CD4-positive, alpha-beta T cell treated with Interleukin-17A for 1 hour (primary cell): ENCODE measurements around the gene RFLNA.

Experiments used
- DNase-seq: peaks from one replicate; pipeline ENCODE4 v3.0.0-alpha.2; 2020

RFLNA gene

GRCh38 chr12:124294780-124295341 is at the start of gene RFLNA:
Gene RFLNA (plus strand): TSS chr12:124295093. CDS start chr12:124295430, 337 bp downstream.
- no peak for DNase-seq

- DNase-seq = no peak
Observed at GRCh38 chr12:124247331-124247730, 47.6 kb upstream of the RFLNA start.

DNA sequence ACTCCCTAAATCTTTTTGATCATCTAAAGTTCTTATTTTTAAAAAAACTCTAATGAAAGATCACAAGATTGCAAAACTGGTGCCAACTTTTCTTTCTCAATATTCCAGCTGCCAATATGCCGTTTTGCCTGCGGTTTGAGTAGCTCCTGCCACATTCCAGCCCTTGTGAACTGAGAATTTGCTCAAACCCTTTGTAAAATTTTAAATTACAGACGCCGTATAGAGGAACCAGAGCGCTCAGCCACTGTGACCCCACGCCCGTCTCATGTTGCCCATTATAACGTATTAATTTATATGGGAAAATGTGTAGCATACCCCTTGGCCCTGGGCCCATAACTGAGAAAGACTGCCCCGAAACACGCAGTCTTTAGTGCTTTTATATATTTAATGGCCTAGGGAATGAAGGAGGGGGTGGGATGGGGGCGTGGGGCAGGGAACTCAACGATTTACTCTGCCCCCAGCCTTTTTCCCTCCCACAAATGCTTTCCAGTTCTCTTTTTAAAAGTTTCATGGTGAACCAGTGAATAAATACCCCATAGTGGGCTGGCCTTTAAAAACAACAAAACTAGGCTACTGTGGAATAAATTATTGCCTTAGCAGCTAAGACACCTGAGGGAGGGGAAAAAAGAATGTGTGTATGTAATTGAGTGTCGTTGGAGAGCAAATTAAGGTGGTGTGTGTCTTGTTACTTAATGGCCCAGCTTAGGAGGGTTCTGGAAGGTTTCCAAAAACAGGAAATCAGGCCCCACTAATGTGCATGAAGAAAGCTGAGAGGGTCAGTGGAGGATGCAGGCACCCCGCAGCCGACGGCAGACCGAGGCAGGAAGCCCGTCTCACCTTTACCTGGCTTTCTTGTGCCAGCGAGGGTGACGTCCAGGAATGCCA is 45.7 kb upstream of the RFLNA start:
- DNase-seq = no peak

GRCh38 chr12:124251186-124251585 is 43.7 kb upstream of the RFLNA start:
- no peak for DNase-seq

GRCh38 chr12:124252964-124253363 is 41.9 kb upstream of the RFLNA start:
- no peak for DNase-seq

DNA sequence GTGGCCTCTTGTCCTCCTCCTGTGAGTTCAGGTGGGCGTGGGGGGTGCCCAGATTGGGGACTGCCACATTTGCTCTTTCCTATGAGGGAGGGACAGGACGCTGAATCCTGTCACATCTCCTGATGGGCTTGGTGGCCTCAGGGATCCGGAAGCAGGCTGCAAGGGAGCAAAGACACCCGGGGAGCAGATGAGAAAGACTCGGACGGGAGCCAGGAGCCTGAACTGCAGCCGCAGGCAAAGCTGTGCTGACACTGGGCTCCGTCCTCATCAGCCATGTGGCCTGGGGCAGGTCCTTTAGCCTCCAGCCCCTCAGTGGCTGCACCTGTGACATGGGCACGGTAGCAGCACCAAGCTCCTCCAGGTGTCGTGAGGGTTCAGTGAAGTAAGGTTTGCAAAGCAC is 40.8 kb upstream of the RFLNA start:
- DNase-seq = no peak

DNA sequence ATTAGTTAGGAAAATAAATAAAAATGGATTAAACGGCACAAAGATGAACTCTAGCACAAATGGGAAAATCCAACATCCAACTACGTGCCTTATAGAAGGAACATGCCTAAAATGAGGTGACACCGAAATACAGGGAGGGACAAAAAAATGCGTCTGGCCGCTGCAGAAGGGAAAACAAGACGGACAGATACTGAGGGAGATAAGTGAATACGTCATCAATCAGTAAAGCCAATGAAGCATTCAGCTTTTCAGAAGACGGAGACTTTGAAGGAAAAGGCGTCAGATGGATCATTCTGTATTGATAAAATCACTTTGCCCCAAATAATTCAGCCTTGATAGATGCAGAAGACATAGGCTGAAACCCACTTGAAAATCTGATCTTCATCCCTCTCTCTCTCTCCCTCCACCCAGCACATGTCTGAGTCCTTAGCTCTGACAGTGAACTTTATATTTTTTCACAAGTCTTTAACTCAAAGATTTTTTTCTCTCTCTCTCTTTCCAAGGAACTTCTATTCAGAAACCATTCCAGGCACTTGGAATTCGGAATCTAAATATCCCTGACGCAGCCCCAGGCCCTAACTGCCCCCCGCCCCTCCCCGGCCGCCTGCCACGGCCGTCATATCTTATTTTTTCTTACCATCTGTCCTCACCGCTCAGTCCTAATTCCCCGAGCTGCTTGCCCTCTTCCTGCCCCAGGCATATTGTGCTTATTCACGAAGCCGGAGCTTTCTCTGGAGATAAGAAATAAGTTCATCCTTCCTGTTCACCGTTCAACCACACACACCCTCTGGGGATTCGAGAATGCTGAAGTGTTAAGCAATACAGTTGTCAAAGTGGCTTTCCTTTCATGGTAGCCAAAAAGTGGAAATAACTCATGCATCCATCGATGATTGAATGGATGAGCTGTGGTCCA is 35.5 kb upstream of the RFLNA start:
- no peak for DNase-seq

DNA sequence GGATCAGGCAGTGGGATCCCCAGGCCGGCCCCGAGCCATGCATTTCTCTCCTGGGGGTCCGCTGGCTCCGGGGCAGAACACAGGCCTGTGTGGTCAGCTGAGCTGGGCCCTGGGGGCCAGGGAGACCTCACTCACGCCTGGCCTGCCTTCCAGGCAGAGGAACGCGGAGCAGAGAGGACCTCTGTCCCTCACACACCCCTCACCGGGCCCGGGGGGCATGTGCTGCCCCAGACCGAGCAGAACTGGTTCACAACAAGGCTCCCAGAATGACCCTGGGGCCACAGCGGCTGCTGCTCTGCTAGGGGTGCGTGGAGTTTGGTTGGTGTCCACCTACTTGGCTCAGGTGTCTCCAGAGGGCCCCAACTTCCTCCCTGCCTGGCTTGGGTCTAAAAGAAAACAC is 33.0 kb upstream of the RFLNA start:
- no peak for DNase-seq

GRCh38 chr12:124264089-124264795 is 30.7 kb upstream of the RFLNA start:
- no peak for DNase-seq

DNA sequence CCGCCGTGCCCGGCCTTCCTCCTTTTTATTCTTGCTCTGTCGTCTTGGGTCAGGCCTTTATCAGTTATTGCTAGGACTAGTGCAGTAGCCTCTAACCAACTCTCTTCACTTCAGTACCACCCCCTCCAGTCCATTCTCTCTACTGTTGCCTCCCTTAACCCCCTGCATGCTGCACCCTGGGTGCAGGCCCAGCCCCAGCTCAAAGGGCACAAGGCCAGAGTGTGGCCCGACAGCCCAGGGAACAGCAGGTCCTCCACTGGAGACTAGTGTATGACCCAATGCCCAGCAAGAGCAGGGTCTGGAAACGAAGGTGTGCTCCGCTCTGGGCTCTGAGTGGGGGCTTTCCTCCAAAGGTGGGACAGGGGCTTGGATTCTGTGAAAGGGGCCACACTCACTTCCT is 30.0 kb upstream of the RFLNA start:
- no peak for DNase-seq

GRCh38 chr12:124267205-124267778 is 27.6 kb upstream of the RFLNA start:
- no peak for DNase-seq

DNA sequence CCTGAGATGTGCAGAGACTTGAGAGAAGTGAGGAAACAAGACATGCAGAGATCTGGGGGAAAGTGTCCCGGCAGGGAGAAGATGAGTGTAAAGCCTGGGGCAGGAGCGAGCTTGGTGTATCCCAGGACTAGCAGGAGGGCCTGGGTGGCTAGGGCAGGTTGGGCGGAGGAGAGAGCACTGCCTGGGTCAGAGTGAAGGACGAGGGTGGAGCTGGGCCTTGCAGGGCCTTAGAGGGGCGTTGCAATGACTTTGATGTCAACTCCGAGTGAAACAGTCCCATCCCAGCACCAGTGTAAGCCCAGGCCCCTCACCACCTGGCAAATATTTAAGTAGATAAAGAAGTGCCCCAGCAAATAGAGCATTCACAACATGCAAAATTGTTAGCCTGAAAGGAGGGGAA is 24.2 kb upstream of the RFLNA start:
- no peak for DNase-seq

DNA sequence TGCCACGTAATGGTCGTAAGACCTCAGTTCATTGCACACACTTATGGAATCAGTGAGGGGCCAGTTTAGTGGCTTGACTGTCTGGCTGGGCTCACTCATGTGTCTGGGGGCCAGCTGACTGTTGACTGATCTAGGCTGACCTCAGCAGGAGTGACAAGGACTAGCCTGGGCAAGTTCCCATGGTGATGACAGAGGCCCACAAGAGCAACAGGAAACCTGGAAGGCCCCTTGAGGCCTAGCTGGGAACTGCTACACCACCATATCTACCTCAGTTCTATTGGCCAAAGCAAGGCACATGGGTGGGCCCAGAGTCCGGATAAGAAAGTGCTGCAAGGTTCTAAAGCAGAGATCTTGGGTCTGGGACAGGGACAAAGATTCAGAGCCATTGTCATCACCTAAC is 21.3 kb upstream of the RFLNA start:
- DNase-seq = no peak

- no peak for DNase-seq
Observed at GRCh38 chr12:124276337-124276736, 18.6 kb upstream of the RFLNA start.

DNA sequence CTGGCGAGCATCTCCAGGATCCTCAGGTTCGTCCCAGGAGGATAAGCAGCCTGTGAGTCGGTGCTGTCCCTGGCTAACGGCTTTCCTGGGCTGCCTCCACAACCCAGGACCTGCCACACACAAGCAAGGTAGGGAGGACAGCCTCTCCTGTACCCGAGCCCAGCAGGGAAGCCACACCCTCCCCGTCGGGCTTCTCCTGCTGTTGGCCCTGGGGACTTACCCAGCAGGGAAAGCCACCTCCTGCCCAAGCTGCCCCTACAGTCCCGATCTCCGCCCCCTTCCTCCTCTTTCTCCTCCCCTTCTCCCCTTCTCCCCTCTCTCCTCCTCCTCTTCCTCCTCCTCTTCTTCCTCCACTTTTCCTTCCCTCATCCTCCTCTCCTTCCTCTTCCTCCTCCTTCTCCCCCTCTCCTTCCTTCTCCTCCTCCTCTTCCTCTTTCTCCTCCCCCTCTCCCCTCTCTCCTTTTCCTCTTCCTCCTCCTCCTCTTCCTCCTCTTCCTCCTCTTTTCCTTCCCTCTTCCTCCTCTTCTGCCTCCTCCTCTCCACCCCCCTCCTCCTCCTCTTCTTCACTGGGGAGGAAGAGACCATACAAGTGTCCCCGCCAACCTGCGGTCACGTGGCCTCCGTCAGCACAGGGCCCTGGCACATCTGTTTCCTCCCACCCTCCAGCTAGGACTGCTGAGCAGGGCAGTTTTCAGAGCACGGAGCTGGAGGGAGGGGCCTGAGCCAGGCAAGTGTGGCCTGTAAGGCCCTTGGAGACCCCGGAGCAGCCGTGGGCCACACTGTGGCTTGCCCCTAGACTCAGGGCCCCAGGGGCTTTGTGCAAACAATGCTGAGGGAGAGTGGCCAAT is 17.3 kb upstream of the RFLNA start:
- DNase-seq = no peak

DNA sequence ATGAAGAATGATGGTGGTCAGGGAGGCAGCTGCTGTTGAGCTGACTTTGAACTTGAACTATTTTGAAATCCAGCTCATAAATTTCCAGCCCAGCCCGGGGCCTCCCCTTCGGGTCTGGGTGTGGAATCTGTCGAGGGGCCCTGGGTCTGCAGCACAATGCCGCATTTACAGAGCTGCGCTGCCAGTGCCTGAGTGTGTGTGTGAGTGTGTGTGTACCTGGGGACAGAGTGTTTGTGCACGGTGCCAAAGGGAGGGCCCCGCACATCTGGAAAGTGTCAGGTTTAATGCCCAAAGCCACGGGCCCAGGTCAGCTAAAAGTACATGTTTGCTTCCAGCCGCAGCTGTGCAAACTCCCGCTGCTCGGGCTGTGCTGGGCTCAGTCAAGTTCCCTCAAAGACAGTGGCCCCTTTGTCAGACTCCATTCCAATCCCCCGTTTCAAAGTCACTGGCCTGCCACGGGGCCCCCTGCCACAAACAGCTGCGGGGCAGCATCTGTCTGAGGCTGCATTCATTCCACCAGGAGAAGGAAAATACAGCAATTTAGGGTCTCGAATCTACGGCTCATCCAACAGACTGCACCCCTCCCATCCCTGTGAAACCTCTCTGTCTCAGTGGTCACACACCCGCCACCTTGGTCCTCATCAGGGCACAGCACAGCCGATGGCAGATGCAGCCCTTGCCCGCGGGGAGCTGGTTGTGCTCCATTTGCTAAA is 16.3 kb upstream of the RFLNA start:
- DNase-seq = no peak

GRCh38 chr12:124279315-124279714 is 15.6 kb upstream of the RFLNA start:
- no peak for DNase-seq

DNA sequence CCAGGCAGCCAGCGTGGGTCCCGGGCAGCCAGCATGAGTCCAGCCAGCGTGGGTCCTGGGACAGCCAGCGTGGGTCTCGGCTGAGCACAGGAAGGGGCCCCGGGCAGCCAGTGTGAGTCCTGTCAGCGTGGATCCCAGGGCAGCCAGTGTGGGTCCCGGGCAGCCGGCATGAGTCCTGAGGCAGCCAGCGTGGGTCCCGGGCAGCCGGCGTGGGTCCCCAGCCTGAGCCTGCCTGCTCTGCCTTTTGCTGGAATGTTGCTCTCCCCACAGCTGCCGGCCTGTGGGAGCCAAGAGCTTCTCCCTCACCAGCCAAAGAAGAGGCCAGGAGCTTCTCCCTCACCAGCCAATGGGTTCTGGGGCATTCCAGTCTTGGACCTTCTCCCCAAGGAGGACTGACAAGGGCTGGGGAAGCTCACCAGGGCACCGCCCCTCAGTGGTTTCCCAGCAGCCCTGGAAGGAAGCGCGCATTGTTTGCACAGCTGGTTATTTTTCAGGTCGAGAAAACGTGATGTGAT is 15.0 kb upstream of the RFLNA start:
- DNase-seq = no peak

DNA sequence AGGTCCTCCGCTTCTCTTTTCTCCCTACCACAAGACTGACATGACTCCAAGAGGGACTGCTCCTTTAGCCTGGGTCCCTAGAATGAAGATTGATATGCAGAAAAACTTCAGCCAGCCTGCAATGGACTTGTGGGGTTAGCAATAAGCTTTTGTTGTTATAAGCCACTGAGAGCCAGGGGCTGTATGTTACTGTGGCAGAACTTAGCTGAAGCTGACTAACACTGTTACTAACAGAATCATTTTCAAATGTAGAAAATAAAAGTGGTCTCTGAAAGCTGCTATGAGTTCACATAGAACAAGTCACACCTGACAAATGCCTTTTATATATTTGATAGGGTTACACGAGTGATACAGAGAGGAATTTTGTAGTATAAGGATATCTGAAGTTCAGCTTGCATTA is 13.6 kb upstream of the RFLNA start:
- DNase-seq = no peak

GRCh38 chr12:124282287-124282686 is 12.6 kb upstream of the RFLNA start:
- DNase-seq = no peak

- no peak for DNase-seq
Observed at GRCh38 chr12:124283326-124283725, 11.6 kb upstream of the RFLNA start.
